ENCODE results near the gene PLXNA4. TPM values are rescaled to one million over a fixed set of nuclear protein-coding genes. Genes with fewer than 3 reads are reported as not detected.

Gene PLXNA4
- total and polyA plus RNA-seq, 2 donors (not counting 1 experiment from before 2014, with no cell fraction given): not detected

DNA sequence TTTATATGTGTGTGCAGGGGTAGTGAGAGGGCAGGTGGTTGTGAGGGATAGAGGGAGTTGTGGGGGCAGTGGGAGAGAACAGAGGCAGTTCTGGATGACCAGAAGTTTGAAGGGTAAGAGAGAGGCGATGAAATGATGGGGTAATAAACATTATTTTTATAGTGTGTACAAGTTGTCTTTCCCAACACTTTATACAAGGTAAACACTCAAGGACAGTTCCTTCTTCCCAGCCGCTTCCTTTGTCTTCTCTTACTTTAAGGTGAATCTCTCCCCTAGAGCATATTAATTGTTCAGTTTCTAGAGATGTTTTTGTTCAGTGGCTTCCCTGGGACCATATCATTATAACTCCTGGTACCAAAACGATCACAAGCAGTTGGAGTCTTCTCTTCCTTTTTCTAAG is 475.8 kb downstream of the PLXNA4 start:
- POLR2A ChIA-PET: no interaction called here
- H3K9ac ChIP-seq (ENCODE audit: low read length): no peak overlapping the region
- H3K4me1 Mint-ChIP-seq: no peaks in the 10 kb centered on the region
- WGBS (ENCODE audit: insufficient coverage): no CpG with 5 or more reads among the region's 3 CpGs
- no peak overlapping the region for H3K4me3 Mint-ChIP-seq
- peaks cover 0 to 11% (median 0%) of the 10 kb centered on the region in 3 donors for H3K9me3 ChIP-seq (ENCODE audit: control extremely low read depth in 1 of 3, control insufficient read depth in 2 of 3, insufficient read depth in 1 of 3, low read length in 2 of 3)
- TF ChIP-seq, protein P1, sequence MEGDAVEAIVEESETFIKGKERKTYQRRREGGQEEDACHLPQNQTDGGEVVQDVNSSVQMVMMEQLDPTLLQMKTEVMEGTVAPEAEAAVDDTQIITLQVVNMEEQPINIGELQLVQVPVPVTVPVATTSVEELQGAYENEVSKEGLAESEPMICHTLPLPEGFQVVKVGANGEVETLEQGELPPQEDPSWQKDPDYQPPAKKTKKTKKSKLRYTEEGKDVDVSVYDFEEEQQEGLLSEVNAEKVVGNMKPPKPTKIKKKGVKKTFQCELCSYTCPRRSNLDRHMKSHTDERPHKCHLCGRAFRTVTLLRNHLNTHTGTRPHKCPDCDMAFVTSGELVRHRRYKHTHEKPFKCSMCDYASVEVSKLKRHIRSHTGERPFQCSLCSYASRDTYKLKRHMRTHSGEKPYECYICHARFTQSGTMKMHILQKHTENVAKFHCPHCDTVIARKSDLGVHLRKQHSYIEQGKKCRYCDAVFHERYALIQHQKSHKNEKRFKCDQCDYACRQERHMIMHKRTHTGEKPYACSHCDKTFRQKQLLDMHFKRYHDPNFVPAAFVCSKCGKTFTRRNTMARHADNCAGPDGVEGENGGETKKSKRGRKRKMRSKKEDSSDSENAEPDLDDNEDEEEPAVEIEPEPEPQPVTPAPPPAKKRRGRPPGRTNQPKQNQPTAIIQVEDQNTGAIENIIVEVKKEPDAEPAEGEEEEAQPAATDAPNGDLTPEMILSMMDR (IDR thresholded peaks at IDR 0.05): no peak
- no peaks in the 10 kb centered on the region for H3K9me3 Mint-ChIP-seq (ENCODE audit: insufficient read depth)
- H4K20me1 ChIP-seq (ENCODE audit: control insufficient read depth, insufficient read depth, low read length, poor library complexity, severe bottlenecking): no peaks in the 10 kb centered on the region
- H3K27me3 Mint-ChIP-seq: no peaks in the 10 kb centered on the region
- DNase-seq: no peak
- CTCF ChIA-PET: no interaction called here
- H3K4me1 ChIP-seq (ENCODE audit: control insufficient read depth in 2 of 2, insufficient read depth in 2 of 2, low read length in 2 of 2): no peaks in the 10 kb centered on the region
- ATAC-seq (ENCODE audit: low read depth): no peak
- H3K27ac Mint-ChIP-seq: no peak overlapping the region
- H3K79me2 ChIP-seq (ENCODE audit: control insufficient read depth, insufficient read depth, low read length): no peaks in the 10 kb centered on the region
- no peak overlapping the region for H3K4me3 ChIP-seq (ENCODE audit: control extremely low read depth in 1 of 5, extremely low read depth in 1 of 5, insufficient read depth in 1 of 5, low read depth in 2 of 5, low read length in 4 of 5)
- intact Hi-C loops (cut with micrococcal nuclease): no loop called here
- H3K4me2 ChIP-seq (replicated peaks; ENCODE audit: low read depth, low read length, poor library complexity, severe bottlenecking): no peak overlapping the region
- H3K36me3 ChIP-seq (replicated peaks in 1 of 2; ENCODE audit: control extremely low read depth in 1 of 2, control insufficient read depth in 1 of 2, extremely low read depth in 1 of 2, insufficient read depth in 2 of 2, low read length in 1 of 2): no peaks in the 10 kb centered on the region
- H3K27ac ChIP-seq (ENCODE audit: low read length in 2 of 2): no peak overlapping the region
- no peaks in the 10 kb centered on the region for H3K27me3 ChIP-seq (replicated peaks in 1 of 4; ENCODE audit: control extremely low read depth in 1 of 4, control insufficient read depth in 3 of 4, insufficient read depth in 4 of 4, low read length in 3 of 4)
- no peak overlapping the region for H2AFZ ChIP-seq (ENCODE audit: insufficient read depth, low read depth, low read length, poor library complexity, severe bottlenecking)

DNA sequence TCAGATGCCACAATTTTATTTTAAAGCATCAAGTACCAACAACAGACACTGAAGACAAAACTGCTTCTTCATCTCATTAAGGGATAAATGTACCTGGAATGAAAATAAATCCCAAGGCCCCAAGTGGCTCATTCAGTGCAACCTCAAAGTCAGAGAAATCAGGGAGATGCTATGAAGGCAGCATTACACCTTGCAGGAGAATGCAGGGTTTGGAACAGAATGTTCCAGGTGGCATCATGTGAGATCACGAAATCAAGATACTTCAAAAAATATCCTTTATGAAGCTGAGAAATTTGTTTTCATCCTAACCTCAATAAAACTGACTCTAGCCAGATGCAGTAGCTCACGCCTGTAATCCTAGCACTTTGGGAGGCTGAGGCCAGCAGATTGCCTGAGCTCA is 477.1 kb downstream of the PLXNA4 start:
- DNase-seq: no peak
- Histone ChIP-seq H3K9me3 (ENCODE audit: control extremely low read depth in 1 of 3, control insufficient read depth in 2 of 3, insufficient read depth in 1 of 3, low read length in 2 of 3) (peaks cover 0 to 9% (median 0%) of the 10 kb centered on the region in 3 donors), H4K20me1 (ENCODE audit: control insufficient read depth, insufficient read depth, low read length, poor library complexity, severe bottlenecking) (no peaks in the 10 kb centered on the region), H3K4me3 (ENCODE audit: control extremely low read depth in 1 of 5, extremely low read depth in 1 of 5, insufficient read depth in 1 of 5, low read depth in 2 of 5, low read length in 4 of 5) (no peak overlapping the region), H3K36me3 (replicated peaks in 1 of 2; ENCODE audit: control extremely low read depth in 1 of 2, control insufficient read depth in 1 of 2, extremely low read depth in 1 of 2, insufficient read depth in 2 of 2, low read length in 1 of 2) (no peaks in the 10 kb centered on the region), H3K27ac (ENCODE audit: low read length in 2 of 2) (no peak overlapping the region), H3K79me2 (ENCODE audit: control insufficient read depth, insufficient read depth, low read length) (no peaks in the 10 kb centered on the region), H3K4me2 (replicated peaks; ENCODE audit: low read depth, low read length, poor library complexity, severe bottlenecking) (no peak overlapping the region), H3K27me3 (replicated peaks in 1 of 4; ENCODE audit: control extremely low read depth in 1 of 4, control insufficient read depth in 3 of 4, insufficient read depth in 4 of 4, low read length in 3 of 4) (no peaks in the 10 kb centered on the region), H3K4me1 (ENCODE audit: control insufficient read depth in 2 of 2, insufficient read depth in 2 of 2, low read length in 2 of 2) (no peaks in the 10 kb centered on the region), H2AFZ (ENCODE audit: insufficient read depth, low read depth, low read length, poor library complexity, severe bottlenecking) (no peak overlapping the region), H3K9ac (ENCODE audit: low read length) (no peak overlapping the region)
- TF ChIP-seq, protein P1 (IDR thresholded peaks at IDR 0.05): no peak
- no peak for TF ChIP-seq EZH2 (IDR thresholded peaks at IDR 0.05; ENCODE audit: borderline replicate concordance, insufficient read depth, low read depth, low read length, poor library complexity, severe bottlenecking)
- ChIA-PET CTCF (no interaction called here), POLR2A (no interaction called here)
- Mint-ChIP-seq H3K27me3 (peaks cover 5% of the 10 kb centered on the region), H3K4me3 (no peak overlapping the region), H3K27ac (no peak overlapping the region), H3K4me1 (no peaks in the 10 kb centered on the region), H3K9me3 (ENCODE audit: insufficient read depth) (no peaks in the 10 kb centered on the region)
- intact Hi-C loops (cut with micrococcal nuclease): no loop called here
- ATAC-seq (ENCODE audit: low read depth): no peak
- 70% methylated on average over 1 of the region's 2 CpGs for WGBS (ENCODE audit: insufficient coverage)

Measured in B cell (primary cell).